Measurements from ENCODE around the gene NUFIP2.
"Not testable (repeated sequence)": the region's sequence is repeated elsewhere in the genome, so short reads cannot be mapped to it uniquely, and the experiment has no call there.

NUFIP2 gene

GRCh38 chr17:29273924-29274323 is 20.0 kb downstream of the NUFIP2 start:
- H3K27ac ChIP-seq = no peak overlapping the region; the same call in 1 of the 2 replicates
- no peak for TF ChIP-seq CTCF (conservative IDR thresholded peaks at IDR 0.05)

GRCh38 chr17:29271980-29272379 is 22.0 kb downstream of the NUFIP2 start:
- H3K27ac ChIP-seq = not testable (repeated sequence)

- TF ChIP-seq CTCF (conservative IDR thresholded peaks at IDR 0.05) = no peak
- H3K27ac ChIP-seq = no peak overlapping the region
Measured at GRCh38 chr17:29263916-29264315, 30.0 kb downstream of the NUFIP2 start.

GRCh38 chr17:29257756-29258155 is 36.2 kb downstream of the NUFIP2 start:
- H3K27ac ChIP-seq = no peak overlapping the region
- no peak for TF ChIP-seq CTCF (conservative IDR thresholded peaks at IDR 0.05)

- TF ChIP-seq CTCF (conservative IDR thresholded peaks at IDR 0.05) = no peak
- H3K27ac ChIP-seq = no peak overlapping the region
Measured at GRCh38 chr17:29256735-29257466, 37.0 kb downstream of the NUFIP2 start.

GRCh38 chr17:29255926-29256522 is 37.9 kb downstream of the NUFIP2 start:
- TF ChIP-seq CTCF (conservative IDR thresholded peaks at IDR 0.05) = no peak
- H3K27ac ChIP-seq = no peak overlapping the region

- no peak overlapping the region for H3K27ac ChIP-seq
- no peak for TF ChIP-seq CTCF (conservative IDR thresholded peaks at IDR 0.05)
Measured at GRCh38 chr17:29253037-29253436, 40.9 kb downstream of the NUFIP2 start.

Data from VCaP (cell line).